Vagina (tissue), 2 donors: ENCODE data around the gene GPR63.

Experiments
- POLR2A ChIP-seq, 2 donors: fragments of 450-650 bp; IDR thresholded peaks; one replicate each; pipeline ENCODE4 v1.6.1; 2017; ENCODE audit warnings: antibody characterized with exemption in 2 of 2, mild to moderate bottlenecking in 2 of 2, moderate library complexity in 2 of 2
- POLR2AphosphoS5 ChIP-seq, 2 donors: sonication (generic); formaldehyde crosslinking; IDR thresholded peaks; one replicate each; pipeline ENCODE4 v1.9.0; 2017; ENCODE audit warnings: antibody characterized with exemption in 2 of 2, mild to moderate bottlenecking in 2 of 2, low read depth in 1 of 2; ENCODE audit not compliant: insufficient read depth in 1 of 2
- TF ChIP-seq, protein P1 (sequence below), 3 experiments: fragments of 450-650 bp in 2 of 3; fragments of 200-600 bp in 1 of 3; sonication (generic) in 1 of 3; IDR thresholded peaks; one replicate each; pipeline ENCODE4 v1.5.1; 2017 to 2019; ENCODE audit warnings: antibody characterized with exemption in 3 of 3, mild to moderate bottlenecking in 2 of 3, moderate library complexity in 2 of 3

DNA sequence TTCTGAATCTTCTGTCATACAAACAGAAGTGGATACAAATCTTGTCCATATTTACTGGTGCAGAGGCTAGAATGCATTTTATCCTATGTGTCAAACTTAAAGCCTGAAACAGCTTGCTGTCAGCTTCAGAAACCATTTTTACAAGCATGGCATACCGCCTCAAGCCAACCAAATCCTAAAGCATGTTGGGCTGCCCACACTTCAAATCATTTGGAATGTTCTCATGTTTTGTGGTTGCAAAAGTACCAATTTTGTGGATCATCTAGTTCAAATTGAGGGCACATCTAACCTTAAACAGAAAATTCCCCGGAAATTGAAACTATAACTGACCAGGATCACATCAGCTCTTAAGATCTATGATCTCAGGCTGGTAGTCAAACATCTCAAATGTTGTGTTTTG is 3.2 kb downstream of the GPR63 start:
- TF ChIP-seq, protein P1, sequence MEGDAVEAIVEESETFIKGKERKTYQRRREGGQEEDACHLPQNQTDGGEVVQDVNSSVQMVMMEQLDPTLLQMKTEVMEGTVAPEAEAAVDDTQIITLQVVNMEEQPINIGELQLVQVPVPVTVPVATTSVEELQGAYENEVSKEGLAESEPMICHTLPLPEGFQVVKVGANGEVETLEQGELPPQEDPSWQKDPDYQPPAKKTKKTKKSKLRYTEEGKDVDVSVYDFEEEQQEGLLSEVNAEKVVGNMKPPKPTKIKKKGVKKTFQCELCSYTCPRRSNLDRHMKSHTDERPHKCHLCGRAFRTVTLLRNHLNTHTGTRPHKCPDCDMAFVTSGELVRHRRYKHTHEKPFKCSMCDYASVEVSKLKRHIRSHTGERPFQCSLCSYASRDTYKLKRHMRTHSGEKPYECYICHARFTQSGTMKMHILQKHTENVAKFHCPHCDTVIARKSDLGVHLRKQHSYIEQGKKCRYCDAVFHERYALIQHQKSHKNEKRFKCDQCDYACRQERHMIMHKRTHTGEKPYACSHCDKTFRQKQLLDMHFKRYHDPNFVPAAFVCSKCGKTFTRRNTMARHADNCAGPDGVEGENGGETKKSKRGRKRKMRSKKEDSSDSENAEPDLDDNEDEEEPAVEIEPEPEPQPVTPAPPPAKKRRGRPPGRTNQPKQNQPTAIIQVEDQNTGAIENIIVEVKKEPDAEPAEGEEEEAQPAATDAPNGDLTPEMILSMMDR (IDR thresholded peaks at IDR 0.05): no peak
- TF ChIP-seq POLR2A (IDR thresholded peaks at IDR 0.05): no peak
- TF ChIP-seq POLR2AphosphoS5 (IDR thresholded peaks at IDR 0.05; ENCODE audit: insufficient read depth in 1 of 2, low read depth in 1 of 2): no peak
